ENCODE data around the gene TUBE1.
A peak's percentile ranks its signal among the peaks of the same experiment; 100 is the strongest.
"Not testable (repeated sequence)": the region's sequence is repeated elsewhere in the genome, so short reads cannot be mapped to it uniquely, and the experiment has no call there.

TUBE1 gene

GRCh38 chr6:112065426-112065986, 21.8 kb downstream of the TUBE1 start:
- FAIRE-seq (peak; percentile 38), DNase-seq (ENCODE audit: insufficient read length, low spot score) (no peak)

- no peak for DNase-seq (ENCODE audit: insufficient read length, low spot score)
- FAIRE-seq = no peak
Measured at GRCh38 chr6:112062966-112063365, 24.3 kb downstream of the TUBE1 start.

GRCh38 chr6:112061605-112062004, 25.7 kb downstream of the TUBE1 start:
- DNase-seq (ENCODE audit: insufficient read length, low spot score) (no peak), FAIRE-seq (no peak)

GRCh38 chr6:112058243-112059032, 28.8 kb downstream of the TUBE1 start:
- no peak for FAIRE-seq
- DNase-seq (ENCODE audit: insufficient read length, low spot score) = no peak

GRCh38 chr6:112054555-112055190, 32.6 kb downstream of the TUBE1 start:
- FAIRE-seq = no peak
- DNase-seq (ENCODE audit: insufficient read length, low spot score) = no peak

- FAIRE-seq (no peak), DNase-seq (ENCODE audit: insufficient read length, low spot score) (no peak)
Measured at GRCh38 chr6:112054001-112054400, 33.3 kb downstream of the TUBE1 start, which contains the start of gene CCN6. Gene CCN6, plus strand, starts transcription at chr6:112054104. Its CDS starts 254 bp downstream, at chr6:112054358.

- not testable (repeated sequence) for DNase-seq (ENCODE audit: insufficient read length, low spot score); FAIRE-seq
Measured at GRCh38 chr6:112051251-112051740, 36.0 kb downstream of the TUBE1 start.

GRCh38 chr6:112050429-112050828, 36.9 kb downstream of the TUBE1 start:
- DNase-seq (ENCODE audit: insufficient read length, low spot score) (no peak), FAIRE-seq (no peak)

GRCh38 chr6:112049996-112050395, 37.3 kb downstream of the TUBE1 start:
- no peak for FAIRE-seq
- no peak for DNase-seq (ENCODE audit: insufficient read length, low spot score)

GRCh38 chr6:112049026-112049799, 38.1 kb downstream of the TUBE1 start:
- FAIRE-seq (no peak), DNase-seq (ENCODE audit: insufficient read length, low spot score) (no peak)

GRCh38 chr6:112047523-112047922, 39.8 kb downstream of the TUBE1 start:
- DNase-seq (ENCODE audit: insufficient read length, low spot score); FAIRE-seq: not testable (repeated sequence)

GRCh38 chr6:112044856-112045255, 42.4 kb downstream of the TUBE1 start:
- DNase-seq (ENCODE audit: insufficient read length, low spot score) = no peak
- no peak for FAIRE-seq

- FAIRE-seq = no peak
- no peak for DNase-seq (ENCODE audit: insufficient read length, low spot score)
Measured at GRCh38 chr6:112044196-112044595, 43.1 kb downstream of the TUBE1 start.

GRCh38 chr6:112043032-112044007, 44.0 kb downstream of the TUBE1 start:
- FAIRE-seq = no peak
- peak; percentile 94 for DNase-seq (ENCODE audit: insufficient read length, low spot score)

GRCh38 chr6:112041535-112041934, 45.7 kb downstream of the TUBE1 start:
- DNase-seq (ENCODE audit: insufficient read length, low spot score) (no peak), FAIRE-seq (no peak)

GRCh38 chr6:112040956-112041355, 46.3 kb downstream of the TUBE1 start:
- FAIRE-seq (no peak), DNase-seq (ENCODE audit: insufficient read length, low spot score) (no peak)

- FAIRE-seq (no peak), DNase-seq (ENCODE audit: insufficient read length, low spot score) (no peak)
Measured at GRCh38 chr6:112039431-112039770, 47.9 kb downstream of the TUBE1 start.

- FAIRE-seq = no peak
- no peak for DNase-seq (ENCODE audit: insufficient read length, low spot score)
Measured at GRCh38 chr6:112038756-112039430, 48.4 kb downstream of the TUBE1 start.

- no peak for DNase-seq (ENCODE audit: insufficient read length, low spot score)
- FAIRE-seq = no peak
Measured at GRCh38 chr6:112038268-112038667, 49.0 kb downstream of the TUBE1 start.

Measured in HTR-8/SVneo (cell line).